Rectal smooth muscle tissue (tissue), 1 donor: ENCODE measurements around the gene MAP2K7.
A peak's percentile ranks its signal among the peaks of the same experiment; 100 is the strongest.

Experiments used
- H3K27ac ChIP-seq: one replicate; pipeline ENCODE4 v1.7.0; 2013; ENCODE audit warnings: low read depth, low read length, inconsistent platforms
- H3K27me3 ChIP-seq: one replicate; pipeline ENCODE4 v1.7.0; 2013; ENCODE audit warnings: low read length; ENCODE audit not compliant: control insufficient read depth, insufficient read depth
- H3K36me3 ChIP-seq: one replicate; pipeline ENCODE4 v1.7.0; 2013; ENCODE audit warnings: low read length; ENCODE audit not compliant: control insufficient read depth, insufficient read depth
- H3K4me1 ChIP-seq: one replicate; pipeline ENCODE4 v1.7.0; 2013; ENCODE audit warnings: low read length; ENCODE audit not compliant: control insufficient read depth, insufficient read depth
- H3K4me3 ChIP-seq: one replicate; pipeline ENCODE4 v1.7.0; 2013; ENCODE audit warnings: low read length
- H3K9ac ChIP-seq: one replicate; pipeline ENCODE4 v1.7.0; 2013; ENCODE audit warnings: low read length

The MAP2K7 gene

GRCh38 chr19:7862413-7862951, 41.2 kb upstream of the MAP2K7 start:
- no peak overlapping the region for H3K9ac ChIP-seq
- H3K4me1 ChIP-seq, result peaks cover 4% of the 10 kb centered on the region
- peak overlapping the region; percentile 46 for H3K4me3 ChIP-seq
- peaks cover 40% of the 10 kb centered on the region for H3K27me3 ChIP-seq
- no peaks in the 10 kb centered on the region for H3K36me3 ChIP-seq
- no peak overlapping the region for H3K27ac ChIP-seq

DNA sequence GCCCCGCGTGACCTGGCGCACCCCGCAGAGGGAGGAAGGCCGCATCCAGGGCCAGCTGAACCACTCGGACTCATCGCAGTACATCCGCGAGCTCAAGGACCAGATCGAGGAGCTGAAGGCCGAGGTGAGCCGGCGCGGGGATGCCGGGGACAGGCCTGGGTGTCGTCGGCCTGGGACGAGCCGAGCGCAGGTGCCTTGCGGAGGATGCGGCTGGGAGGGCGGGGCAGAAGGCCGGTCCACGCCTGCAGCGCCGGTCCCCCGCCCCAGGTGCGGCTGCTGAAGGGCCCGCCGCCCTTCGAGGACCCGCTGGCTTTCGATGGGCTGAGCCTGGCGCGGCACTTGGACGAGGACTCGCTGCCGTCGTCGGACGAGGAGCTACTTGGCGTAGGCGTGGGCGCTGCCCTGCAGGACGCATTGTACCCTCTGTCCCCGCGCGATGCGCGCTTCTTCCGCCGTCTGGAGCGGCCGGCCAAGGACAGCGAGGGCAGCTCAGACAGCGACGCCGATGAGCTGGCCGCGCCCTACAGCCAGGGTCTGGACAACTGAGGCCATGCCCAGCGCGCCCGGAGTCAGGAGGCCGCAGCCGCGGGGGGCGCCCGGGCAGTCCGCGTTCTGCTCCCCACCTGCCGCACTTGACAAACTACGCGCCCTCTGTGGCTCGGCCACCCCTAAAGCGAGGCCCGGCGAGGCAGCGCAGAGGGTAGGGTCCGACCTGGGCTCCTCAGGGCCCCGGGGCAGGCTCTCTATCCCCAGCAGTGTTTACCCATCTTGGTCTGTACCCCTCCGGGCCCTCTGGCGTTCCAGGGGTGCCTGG, 40.3 kb upstream of the MAP2K7 start:
- peaks cover 5% of the 10 kb centered on the region for H3K4me1 ChIP-seq
- no peak overlapping the region for H3K27ac ChIP-seq
- no peaks in the 10 kb centered on the region for H3K36me3 ChIP-seq
- H3K27me3 ChIP-seq, result peaks cover 40% of the 10 kb centered on the region
- no peak overlapping the region for H3K9ac ChIP-seq
- H3K4me3 ChIP-seq, result no peak overlapping the region

DNA sequence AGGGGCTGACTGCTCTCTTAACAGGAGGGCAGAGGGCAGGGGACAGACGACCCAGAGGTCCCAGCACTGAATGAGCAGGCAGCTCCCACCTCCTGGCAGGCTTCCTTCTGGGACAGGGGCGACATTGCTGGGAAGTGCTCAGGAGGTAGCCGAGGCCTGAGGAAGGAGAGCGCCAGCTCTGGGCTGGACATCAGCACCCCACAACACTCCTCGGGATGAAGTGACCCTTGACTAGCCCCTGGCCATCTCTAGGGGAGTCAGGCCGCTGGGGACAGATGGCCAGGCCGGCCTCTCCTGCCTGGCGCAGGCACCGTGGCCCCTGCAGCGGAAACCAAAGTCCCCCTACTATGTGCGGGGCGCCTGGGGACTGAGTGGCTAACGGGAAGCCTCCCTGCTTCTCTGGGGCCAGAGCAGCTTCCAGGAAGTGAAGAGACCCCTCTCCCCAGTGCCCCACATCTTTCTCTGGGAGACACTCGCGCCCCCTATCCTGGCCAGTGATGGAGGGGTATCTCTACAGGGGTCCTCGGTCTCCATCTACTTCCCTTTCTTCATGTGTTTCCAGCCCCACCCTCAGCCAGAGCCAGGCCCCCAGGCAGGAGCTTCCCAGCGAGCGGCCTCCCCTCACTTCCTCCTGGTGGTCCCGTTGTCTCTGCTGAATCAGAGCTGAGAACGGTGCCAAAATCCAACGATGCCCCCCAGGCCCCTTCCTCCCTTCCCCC, 39.5 kb upstream of the MAP2K7 start:
- Histone ChIP-seq H3K4me3 (no peak overlapping the region), H3K27ac (no peak overlapping the region), H3K27me3 (peaks cover 40% of the 10 kb centered on the region), H3K36me3 (no peaks in the 10 kb centered on the region), H3K4me1 (peaks cover 9% of the 10 kb centered on the region), H3K9ac (no peak overlapping the region)

GRCh38 chr19:7864690-7865074, 39.0 kb upstream of the MAP2K7 start:
- H3K4me1 ChIP-seq, result peaks cover 9% of the 10 kb centered on the region

GRCh38 chr19:7865262-7865911, 38.3 kb upstream of the MAP2K7 start:
- no peaks in the 10 kb centered on the region for H3K36me3 ChIP-seq
- peaks cover 33% of the 10 kb centered on the region for H3K27me3 ChIP-seq
- H3K27ac ChIP-seq, result no peak overlapping the region
- no peak overlapping the region for H3K9ac ChIP-seq
- H3K4me3 ChIP-seq, result no peak overlapping the region
- H3K4me1 ChIP-seq, result peaks cover 9% of the 10 kb centered on the region

More at GRCh38 chr19:7864690-7865074, 39.0 kb upstream of the MAP2K7 start:
- Histone ChIP-seq H3K36me3 (no peaks in the 10 kb centered on the region), H3K27me3 (peaks cover 36% of the 10 kb centered on the region), H3K9ac (no peak overlapping the region), H3K27ac (no peak overlapping the region), H3K4me3 (no peak overlapping the region)

DNA sequence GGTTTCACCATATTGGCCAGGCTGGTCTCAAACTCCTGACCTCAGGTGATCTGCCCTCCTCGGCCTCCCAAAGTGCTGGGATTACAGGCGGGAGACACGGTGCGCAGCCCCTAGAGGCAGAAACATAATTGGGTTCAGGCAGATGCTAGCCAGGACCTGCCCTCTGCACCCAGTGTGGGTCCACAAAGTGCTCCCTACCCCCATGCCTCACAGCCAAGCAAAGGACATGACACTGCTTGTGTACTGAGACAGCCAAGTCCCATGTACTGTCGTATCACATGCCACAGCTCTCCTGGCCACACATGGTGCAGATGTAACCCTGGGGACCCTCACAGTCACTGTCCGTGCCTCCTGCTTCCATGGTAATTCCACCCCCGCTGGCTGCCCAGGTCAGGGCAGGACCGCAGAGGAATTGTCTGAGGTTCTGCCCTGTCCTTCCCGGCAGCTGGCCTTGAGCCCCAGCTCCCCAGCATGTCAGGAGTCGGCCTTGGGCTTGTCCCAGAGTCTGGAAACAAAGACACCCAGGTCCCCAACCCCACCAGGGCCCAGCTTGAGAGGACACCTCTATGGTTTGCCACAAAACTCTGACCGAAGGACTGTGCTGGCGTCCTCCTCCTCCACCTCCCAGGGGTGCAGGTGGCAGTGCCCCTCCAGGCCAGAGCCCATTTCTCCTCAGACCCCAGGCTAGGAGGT, 37.1 kb upstream of the MAP2K7 start:
- no peak overlapping the region for H3K4me3 ChIP-seq
- peaks cover 9% of the 10 kb centered on the region for H3K4me1 ChIP-seq
- H3K36me3 ChIP-seq, result no peaks in the 10 kb centered on the region
- H3K9ac ChIP-seq, result no peak overlapping the region
- H3K27ac ChIP-seq, result no peak overlapping the region
- H3K27me3 ChIP-seq, result peaks cover 22% of the 10 kb centered on the region

DNA sequence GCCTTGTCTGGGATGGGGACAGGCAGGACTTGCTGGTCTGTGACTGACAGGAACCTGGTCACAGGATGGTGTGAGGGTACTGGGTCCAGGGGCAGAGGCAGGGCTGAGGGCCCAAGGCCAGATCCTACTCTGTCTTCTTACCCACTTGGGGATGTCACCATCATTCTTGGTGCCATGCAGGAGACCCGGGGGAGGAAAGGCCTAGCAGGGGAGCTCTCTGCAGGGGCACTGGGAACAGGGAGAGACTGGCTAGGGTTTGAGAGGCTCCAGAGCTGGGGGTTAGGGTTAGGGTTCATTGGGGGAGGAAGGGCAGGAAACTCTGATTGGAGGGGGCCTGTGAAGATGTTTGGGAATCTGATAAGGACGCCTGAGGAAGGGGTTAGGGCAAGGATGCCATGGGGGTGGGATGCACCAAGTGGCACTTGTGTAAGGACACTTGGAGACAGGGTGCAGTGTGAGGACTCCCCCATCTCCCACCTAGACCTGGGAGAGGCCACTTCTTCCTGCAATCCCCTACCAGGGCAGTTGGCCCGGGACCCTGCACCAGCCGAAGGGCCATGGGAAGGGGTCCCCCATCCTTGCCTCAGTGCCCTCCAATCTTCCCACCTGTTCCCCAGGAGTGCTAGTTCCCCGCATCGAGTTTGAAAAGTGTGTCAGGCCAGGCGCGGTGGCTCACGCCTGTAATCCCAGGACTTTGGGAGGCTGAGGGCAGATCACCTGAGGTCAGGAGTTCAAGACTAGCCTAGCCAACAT, 36.4 kb upstream of the MAP2K7 start:
- no peak overlapping the region for H3K4me3 ChIP-seq
- H3K36me3 ChIP-seq, result no peaks in the 10 kb centered on the region
- H3K4me1 ChIP-seq, result peaks cover 5% of the 10 kb centered on the region
- no peak overlapping the region for H3K27ac ChIP-seq
- no peak overlapping the region for H3K9ac ChIP-seq
- peaks cover 21% of the 10 kb centered on the region for H3K27me3 ChIP-seq

GRCh38 chr19:7868326-7868670, 35.4 kb upstream of the MAP2K7 start:
- H3K27me3 ChIP-seq, result peaks cover 27% of the 10 kb centered on the region
- no peaks in the 10 kb centered on the region for H3K36me3 ChIP-seq
- no peak overlapping the region for H3K9ac ChIP-seq
- H3K4me1 ChIP-seq, result peaks cover 5% of the 10 kb centered on the region
- H3K4me3 ChIP-seq, result peak overlapping the region; percentile 77
- H3K27ac ChIP-seq, result no peak overlapping the region

DNA sequence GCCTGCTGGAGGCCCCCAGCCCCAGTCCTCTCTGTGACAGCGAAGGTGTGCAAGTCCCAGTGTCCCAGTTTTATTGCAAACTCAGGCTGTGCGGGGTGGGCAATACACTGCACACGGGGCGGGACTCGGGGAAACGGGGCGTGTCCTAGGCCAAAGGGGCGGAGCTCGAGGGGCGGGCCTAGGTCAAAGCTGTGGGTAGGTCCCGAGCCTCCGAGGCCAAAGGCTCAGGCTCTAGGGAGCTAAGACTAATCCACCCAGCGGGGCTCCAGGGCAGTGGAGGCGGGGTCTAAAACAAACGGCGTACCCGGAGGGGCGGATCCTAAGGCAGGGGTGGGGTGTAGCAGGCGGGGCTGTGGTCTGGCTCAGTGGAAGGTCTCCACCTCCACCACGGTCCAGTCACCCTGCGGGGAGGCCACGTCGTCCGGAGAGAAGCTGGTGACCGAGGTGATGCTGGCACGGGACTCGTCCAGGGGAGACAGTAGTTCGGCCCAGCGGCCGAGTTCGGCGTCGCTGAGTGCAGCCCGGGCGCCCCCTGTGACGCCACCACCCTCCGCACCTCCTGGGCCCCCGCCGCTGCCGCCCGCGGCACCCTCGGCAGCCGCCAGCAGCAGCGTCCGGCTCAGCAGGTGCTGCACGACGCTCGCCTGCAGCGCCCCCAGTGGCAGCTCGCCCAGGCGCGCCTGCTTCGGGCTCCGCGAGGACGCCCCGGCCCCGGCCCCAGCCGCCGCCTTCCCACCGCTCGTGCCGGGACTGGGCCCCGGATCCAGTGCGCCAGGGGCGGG, 34.8 kb upstream of the MAP2K7 start:
- H3K36me3 ChIP-seq, result no peaks in the 10 kb centered on the region
- H3K27ac ChIP-seq, result no peak overlapping the region
- peaks cover 27% of the 10 kb centered on the region for H3K27me3 ChIP-seq
- H3K4me3 ChIP-seq, result peak overlapping the region; percentile 77
- H3K4me1 ChIP-seq, result peaks cover 5% of the 10 kb centered on the region
- no peak overlapping the region for H3K9ac ChIP-seq

GRCh38 chr19:7869453-7869909, 34.2 kb upstream of the MAP2K7 start:
- H3K4me3 ChIP-seq, result peak overlapping the region; percentile 53
- H3K27ac ChIP-seq, result peak overlapping the region; percentile 37
- H3K9ac ChIP-seq, result no peak overlapping the region
- H3K4me1 ChIP-seq, result peaks cover 5% of the 10 kb centered on the region
- no peaks in the 10 kb centered on the region for H3K36me3 ChIP-seq
- peaks cover 33% of the 10 kb centered on the region for H3K27me3 ChIP-seq
